Measurements from ENCODE around the gene KCNIP3. TPM values are rescaled to one million over a fixed set of nuclear protein-coding genes. Genes with fewer than 3 reads are reported as not detected.

Gene KCNIP3
- total RNA-seq, 1 experiment from 2014 or later, result not detected

DNA sequence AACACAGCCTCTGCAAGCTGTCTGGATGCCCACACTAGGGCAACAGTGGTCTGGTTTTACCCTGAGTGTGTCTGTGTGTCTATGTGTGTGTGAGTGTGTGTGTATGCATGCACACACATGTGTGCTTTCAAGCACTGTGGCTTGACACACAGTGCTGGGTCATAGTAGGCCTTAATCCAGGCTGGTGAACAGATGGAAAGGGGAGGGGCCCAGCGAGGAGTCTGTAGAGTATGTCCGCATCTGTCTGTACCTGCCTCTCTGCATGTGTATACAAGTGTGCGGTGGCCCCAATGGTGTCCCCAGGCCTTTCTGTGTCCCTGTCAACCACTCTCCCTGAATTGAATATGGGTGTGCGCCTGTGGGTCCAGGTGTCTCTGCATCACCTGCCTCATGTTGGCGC, 9.3 kb upstream of the KCNIP3 start:
- Mint-ChIP-seq H3K27ac (ENCODE audit: unreplicated experiment) (no peak overlapping the region), H3K27me3 (ENCODE audit: insufficient read depth, unreplicated experiment) (no peaks in the 10 kb centered on the region), H3K4me3 (ENCODE audit: unreplicated experiment) (no peak overlapping the region), H3K36me3 (ENCODE audit: insufficient read depth, unreplicated experiment) (no peaks in the 10 kb centered on the region), H3K4me1 (ENCODE audit: low read depth, unreplicated experiment) (no peaks in the 10 kb centered on the region), H3K9me3 (ENCODE audit: unreplicated experiment) (peaks cover 24% of the 10 kb centered on the region)
- H3K27me3 ChIP-seq (replicated peaks; ENCODE audit: control insufficient read depth, insufficient read depth, low read length), result no peaks in the 10 kb centered on the region
- POLR2A ChIA-PET, result no interaction called here
- no peak overlapping the region for H3K4me3 ChIP-seq (ENCODE audit: low read depth, low read length)
- no peaks in the 10 kb centered on the region for H3K36me3 ChIP-seq (ENCODE audit: control insufficient read depth, insufficient read depth, low read length)
- BruUV-seq (replicated peaks), result no TSS peak
- no peak for DNase-seq
- TF ChIP-seq, protein P1, sequence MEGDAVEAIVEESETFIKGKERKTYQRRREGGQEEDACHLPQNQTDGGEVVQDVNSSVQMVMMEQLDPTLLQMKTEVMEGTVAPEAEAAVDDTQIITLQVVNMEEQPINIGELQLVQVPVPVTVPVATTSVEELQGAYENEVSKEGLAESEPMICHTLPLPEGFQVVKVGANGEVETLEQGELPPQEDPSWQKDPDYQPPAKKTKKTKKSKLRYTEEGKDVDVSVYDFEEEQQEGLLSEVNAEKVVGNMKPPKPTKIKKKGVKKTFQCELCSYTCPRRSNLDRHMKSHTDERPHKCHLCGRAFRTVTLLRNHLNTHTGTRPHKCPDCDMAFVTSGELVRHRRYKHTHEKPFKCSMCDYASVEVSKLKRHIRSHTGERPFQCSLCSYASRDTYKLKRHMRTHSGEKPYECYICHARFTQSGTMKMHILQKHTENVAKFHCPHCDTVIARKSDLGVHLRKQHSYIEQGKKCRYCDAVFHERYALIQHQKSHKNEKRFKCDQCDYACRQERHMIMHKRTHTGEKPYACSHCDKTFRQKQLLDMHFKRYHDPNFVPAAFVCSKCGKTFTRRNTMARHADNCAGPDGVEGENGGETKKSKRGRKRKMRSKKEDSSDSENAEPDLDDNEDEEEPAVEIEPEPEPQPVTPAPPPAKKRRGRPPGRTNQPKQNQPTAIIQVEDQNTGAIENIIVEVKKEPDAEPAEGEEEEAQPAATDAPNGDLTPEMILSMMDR (IDR thresholded peaks at IDR 0.05; ENCODE audit: insufficient read depth in 1 of 2, low read depth in 1 of 2, low read length in 1 of 2, severe bottlenecking in 1 of 2, unreplicated experiment in 1 of 2), result no peak
- H3K4me1 ChIP-seq, result no peaks in the 10 kb centered on the region
- CTCF ChIA-PET, result no interaction called here
- intact Hi-C loops (cut with micrococcal nuclease; ENCODE audit: unreplicated experiment), result no loop called here
- peaks cover 7% of the 10 kb centered on the region for H3K9me3 ChIP-seq

DNA sequence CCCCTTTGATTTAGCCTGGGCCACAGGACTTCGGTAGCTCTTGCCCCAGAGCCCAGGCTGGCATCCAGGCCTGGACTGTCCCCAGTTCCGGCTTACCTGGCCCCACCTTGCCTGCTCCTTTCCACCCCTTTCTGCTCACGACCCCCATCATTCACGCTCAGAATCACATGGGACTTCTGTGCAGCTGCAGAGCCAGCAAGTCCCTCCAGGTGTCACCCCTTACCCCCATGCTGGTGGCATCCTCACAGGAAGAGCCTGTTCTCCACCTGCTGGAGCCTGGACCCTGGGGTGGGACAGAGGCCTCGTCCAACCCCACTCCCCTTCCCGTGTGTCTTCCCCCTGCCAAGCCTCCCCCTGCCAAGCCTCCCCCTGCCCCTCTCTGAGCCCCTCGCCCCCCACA, 7.9 kb upstream of the KCNIP3 start:
- H3K4me3 Mint-ChIP-seq (ENCODE audit: unreplicated experiment), result no peak overlapping the region
- no peak overlapping the region for H3K4me3 ChIP-seq (ENCODE audit: low read depth, low read length)
- no peaks in the 10 kb centered on the region for H3K36me3 Mint-ChIP-seq (ENCODE audit: insufficient read depth, unreplicated experiment)
- POLR2A ChIA-PET, result no interaction called here
- CTCF ChIA-PET, result no interaction called here
- no peak overlapping the region for H3K27ac Mint-ChIP-seq (ENCODE audit: unreplicated experiment)
- H3K9me3 Mint-ChIP-seq (ENCODE audit: unreplicated experiment), result peaks cover 24% of the 10 kb centered on the region
- no TSS peak for BruUV-seq (replicated peaks)
- no peaks in the 10 kb centered on the region for H3K36me3 ChIP-seq (ENCODE audit: control insufficient read depth, insufficient read depth, low read length)
- no peak for DNase-seq
- H3K4me1 Mint-ChIP-seq (ENCODE audit: low read depth, unreplicated experiment), result no peaks in the 10 kb centered on the region
- H3K9me3 ChIP-seq, result peaks cover 11% of the 10 kb centered on the region
- no peaks in the 10 kb centered on the region for H3K4me1 ChIP-seq
- H3K27me3 ChIP-seq (replicated peaks; ENCODE audit: control insufficient read depth, insufficient read depth, low read length), result no peaks in the 10 kb centered on the region
- intact Hi-C loops (cut with micrococcal nuclease; ENCODE audit: unreplicated experiment), result no loop called here
- TF ChIP-seq, protein P1 (IDR thresholded peaks at IDR 0.05; ENCODE audit: insufficient read depth in 1 of 2, low read depth in 1 of 2, low read length in 1 of 2, severe bottlenecking in 1 of 2, unreplicated experiment in 1 of 2), result no peak
- H3K27me3 Mint-ChIP-seq (ENCODE audit: insufficient read depth, unreplicated experiment), result no peaks in the 10 kb centered on the region

DNA sequence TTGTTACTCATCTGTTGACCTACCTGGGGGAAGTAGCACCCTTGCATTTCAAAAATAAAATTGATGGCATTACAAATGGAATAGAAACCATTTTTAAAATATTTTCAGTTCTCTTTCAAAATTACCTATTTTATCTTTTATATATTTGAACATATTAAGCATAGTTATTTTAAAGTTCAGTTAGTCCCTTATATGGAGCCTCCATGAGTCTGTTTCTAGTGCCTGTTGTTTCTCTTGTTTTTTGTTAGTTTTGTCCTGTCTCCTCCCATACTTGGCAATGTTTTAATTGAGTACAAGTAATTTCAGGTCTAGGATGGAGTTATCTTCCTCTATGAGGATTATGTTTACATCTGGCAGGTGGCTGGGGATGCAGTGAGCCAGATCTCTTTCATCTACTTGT, 5.9 kb upstream of the KCNIP3 start:
- no peaks in the 10 kb centered on the region for H3K36me3 Mint-ChIP-seq (ENCODE audit: insufficient read depth, unreplicated experiment)
- no peak overlapping the region for H3K27ac Mint-ChIP-seq (ENCODE audit: unreplicated experiment)
- intact Hi-C loops (cut with micrococcal nuclease; ENCODE audit: unreplicated experiment), result no loop called here
- BruUV-seq (replicated peaks), result no TSS peak
- Histone ChIP-seq H3K4me1 (no peaks in the 10 kb centered on the region), H3K4me3 (ENCODE audit: low read depth, low read length) (no peak overlapping the region), H3K9me3 (peaks cover 11% of the 10 kb centered on the region), H3K27me3 (replicated peaks; ENCODE audit: control insufficient read depth, insufficient read depth, low read length) (no peaks in the 10 kb centered on the region), H3K36me3 (ENCODE audit: control insufficient read depth, insufficient read depth, low read length) (no peaks in the 10 kb centered on the region)
- ChIA-PET POLR2A (no interaction called here), CTCF (no interaction called here)
- H3K9me3 Mint-ChIP-seq (ENCODE audit: unreplicated experiment), result peaks cover 24% of the 10 kb centered on the region
- no peaks in the 10 kb centered on the region for H3K4me1 Mint-ChIP-seq (ENCODE audit: low read depth, unreplicated experiment)
- TF ChIP-seq, protein P1 (IDR thresholded peaks at IDR 0.05; ENCODE audit: insufficient read depth in 1 of 2, low read depth in 1 of 2, low read length in 1 of 2, severe bottlenecking in 1 of 2, unreplicated experiment in 1 of 2), result no peak
- no peak overlapping the region for H3K4me3 Mint-ChIP-seq (ENCODE audit: unreplicated experiment)
- no peaks in the 10 kb centered on the region for H3K27me3 Mint-ChIP-seq (ENCODE audit: insufficient read depth, unreplicated experiment)
- no peak for DNase-seq

All from Caco-2 (cell line).